Neural cell (in vitro differentiated cells): Measurements from ENCODE around the gene REPIN1. TPM values are rescaled to one million over a fixed set of nuclear protein-coding genes. Genes with fewer than 3 reads are reported as not detected.

Source experiments
- H2AFZ ChIP-seq: fragments of 200-600, 300-800 bp; sonication (generic), shearing (Covaris generic); 2 replicates; pipeline ENCODE4 v1.6.0; 2014; ENCODE audit warnings: low read depth, mild to moderate bottlenecking, antibody characterized with exemption, low read length, moderate library complexity
- H3F3A ChIP-seq: fragments of 200-600 bp; shearing (Covaris generic); 2 replicates; pipeline ENCODE4 v1.6.1; 2016; ENCODE audit warnings: mild to moderate bottlenecking, moderate library complexity, mixed read lengths, antibody characterized with exemption, low read length; ENCODE audit not compliant: insufficient read depth, poor library complexity, severe bottlenecking
- H3K27ac ChIP-seq: fragments of 200-600, 300-800 bp; sonication (generic), shearing (Covaris generic); 2 replicates; pipeline ENCODE4 v1.5.1; 2014; ENCODE audit warnings: mild to moderate bottlenecking, low read length, moderate library complexity
- H3K27me3 ChIP-seq: fragments of 300-800, 200-600 bp; sonication (generic), shearing (Covaris generic); 2 replicates; pipeline ENCODE4 v1.6.0; 2014; ENCODE audit warnings: mild to moderate bottlenecking, low read depth, low read length, moderate library complexity; ENCODE audit not compliant: insufficient read depth
- H3K36me3 ChIP-seq: fragments of 300-800, 200-600 bp; sonication (generic), shearing (Covaris generic); 2 replicates; pipeline ENCODE4 v1.5.1; 2014; ENCODE audit warnings: mild to moderate bottlenecking, antibody characterized with exemption, low read length, moderate library complexity; ENCODE audit not compliant: insufficient read depth
- H3K4me2 ChIP-seq: fragments of 300-800, 200-600 bp; sonication (generic), shearing (Covaris generic); 2 replicates; pipeline ENCODE4 v1.6.0; 2014; ENCODE audit warnings: mild to moderate bottlenecking, low read length
- H3K4me3 ChIP-seq: fragments of 300-800, 200-600 bp; sonication (generic), shearing (Covaris generic); 2 replicates; pipeline ENCODE4 v1.5.1; 2014; ENCODE audit warnings: mild to moderate bottlenecking, low read length, moderate library complexity
- H3K79me2 ChIP-seq: fragments of 200-600 bp; shearing (Covaris generic); replicated peaks from 2 replicates; pipeline ENCODE4 v1.6.0; 2014; ENCODE audit warnings: mild to moderate bottlenecking, low read length, moderate library complexity; ENCODE audit not compliant: insufficient read depth
- H3K9ac ChIP-seq: fragments of 300-800, 200-600 bp; sonication (generic), shearing (Covaris generic); 2 replicates; pipeline ENCODE4 v1.6.1; 2016; ENCODE audit warnings: mild to moderate bottlenecking, low read length, mixed read lengths
- H3K9me2 ChIP-seq: fragments of 200-600 bp; shearing (Covaris generic); 2 replicates; pipeline ENCODE4 v1.6.1; 2016; ENCODE audit warnings: mild to moderate bottlenecking, low read length, mixed read lengths; ENCODE audit not compliant: insufficient read depth
- H3K9me3 ChIP-seq: fragments of 200-600, 300-800 bp; sonication (generic), shearing (Covaris generic); 2 replicates; pipeline ENCODE4 v1.6.1; 2016; ENCODE audit warnings: mild to moderate bottlenecking, mixed run types, low read length, moderate library complexity, mixed read lengths
- H4K20me1 ChIP-seq: fragments of 200-600 bp; shearing (Covaris generic); 2 replicates; pipeline ENCODE4 v1.6.1; 2016; ENCODE audit warnings: mild to moderate bottlenecking, mixed run types; ENCODE audit not compliant: insufficient read depth
- EP300 ChIP-seq: fragments of 450-650 bp; conservative IDR thresholded peaks from 2 replicates; pipeline ENCODE4 v1.6.1; 2014; ENCODE audit warnings: antibody characterized with exemption, mild to moderate bottlenecking, moderate library complexity; ENCODE audit not compliant: poor library complexity, severe bottlenecking
- EZH2 ChIP-seq: fragments of 200-600, 300-800 bp; shearing (Covaris generic), sonication (generic); IDR thresholded peaks from 2 replicates; pipeline ENCODE4 v1.6.1; 2014; ENCODE audit warnings: antibody characterized with exemption, low read length, borderline replicate concordance, mild to moderate bottlenecking; ENCODE audit not compliant: insufficient read depth, poor library complexity, severe bottlenecking
- MXI1 ChIP-seq: fragments of 450-650 bp; conservative IDR thresholded peaks from 2 replicates; pipeline ENCODE4 v1.6.1; 2014; ENCODE audit warnings: antibody characterized with exemption, mild to moderate bottlenecking; ENCODE audit not compliant: poor library complexity, severe bottlenecking
- POLR2AphosphoS5 ChIP-seq: IDR thresholded peaks from 2 replicates; pipeline ENCODE4 v1.6.1; 2012
- RAD21 ChIP-seq: fragments of 450-650 bp; conservative IDR thresholded peaks from 2 replicates; pipeline ENCODE4 v1.6.1; 2014; ENCODE audit warnings: antibody characterized with exemption, mild to moderate bottlenecking, moderate library complexity
- REST ChIP-seq: IDR thresholded peaks from 2 replicates; pipeline ENCODE4 v1.6.1; 2012; ENCODE audit warnings: borderline replicate concordance
- SMC3 ChIP-seq: fragments of 450-650 bp; conservative IDR thresholded peaks from 2 replicates; pipeline ENCODE4 v1.6.1; 2014; ENCODE audit warnings: antibody characterized with exemption, mild to moderate bottlenecking, moderate library complexity; ENCODE audit not compliant: poor library complexity
- TAF1 ChIP-seq: IDR thresholded peaks from 2 replicates; pipeline ENCODE4 v1.6.1; 2012; ENCODE audit warnings: low read depth
- polyA plus RNA-seq: library from polyadenylated mRNA; depleted of rRNA; stranded (reverse); fragments of >200 nt; gene quantifications from 2 replicates; pipeline ENCODE4 v1.2.3, GENCODE V29; 2014
- TF ChIP-seq, protein P1 (sequence below): fragments of 450-650 bp; IDR thresholded peaks from 2 replicates; pipeline ENCODE4 v1.5.1; 2014; ENCODE audit warnings: antibody characterized with exemption, mild to moderate bottlenecking, moderate library complexity; ENCODE audit not compliant: poor library complexity, severe bottlenecking

Gene REPIN1
- polyA plus RNA-seq, 1 donor from 2014 or later: 95.5 TPM

- Histone ChIP-seq H4K20me1 (no peaks in the 10 kb centered on the region), H3K27me3 (no peaks in the 10 kb centered on the region), H3K9ac (no peak overlapping the region), H3K27ac (no peak overlapping the region), H3K4me3 (peak overlapping the region; percentile 56), H3K9me3 (no peaks in the 10 kb centered on the region), H3K4me2 (no peak overlapping the region), H3K36me3 (no peaks in the 10 kb centered on the region), H3K9me2 (no peaks in the 10 kb centered on the region), H3K79me2 (no peaks in the 10 kb centered on the region), H3F3A (no peaks in the 10 kb centered on the region), H2AFZ (no peak overlapping the region)
- no peak for TF ChIP-seq EZH2
- TF ChIP-seq EP300: no peak
- TF ChIP-seq SMC3: no peak
- no peak for TF ChIP-seq REST
- TF ChIP-seq MXI1: no peak
- no peak for TF ChIP-seq RAD21
- TF ChIP-seq, protein P1, sequence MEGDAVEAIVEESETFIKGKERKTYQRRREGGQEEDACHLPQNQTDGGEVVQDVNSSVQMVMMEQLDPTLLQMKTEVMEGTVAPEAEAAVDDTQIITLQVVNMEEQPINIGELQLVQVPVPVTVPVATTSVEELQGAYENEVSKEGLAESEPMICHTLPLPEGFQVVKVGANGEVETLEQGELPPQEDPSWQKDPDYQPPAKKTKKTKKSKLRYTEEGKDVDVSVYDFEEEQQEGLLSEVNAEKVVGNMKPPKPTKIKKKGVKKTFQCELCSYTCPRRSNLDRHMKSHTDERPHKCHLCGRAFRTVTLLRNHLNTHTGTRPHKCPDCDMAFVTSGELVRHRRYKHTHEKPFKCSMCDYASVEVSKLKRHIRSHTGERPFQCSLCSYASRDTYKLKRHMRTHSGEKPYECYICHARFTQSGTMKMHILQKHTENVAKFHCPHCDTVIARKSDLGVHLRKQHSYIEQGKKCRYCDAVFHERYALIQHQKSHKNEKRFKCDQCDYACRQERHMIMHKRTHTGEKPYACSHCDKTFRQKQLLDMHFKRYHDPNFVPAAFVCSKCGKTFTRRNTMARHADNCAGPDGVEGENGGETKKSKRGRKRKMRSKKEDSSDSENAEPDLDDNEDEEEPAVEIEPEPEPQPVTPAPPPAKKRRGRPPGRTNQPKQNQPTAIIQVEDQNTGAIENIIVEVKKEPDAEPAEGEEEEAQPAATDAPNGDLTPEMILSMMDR: no peak
- no peak for TF ChIP-seq POLR2AphosphoS5
- no peak for TF ChIP-seq TAF1
Measured at GRCh38 chr7:150322114-150322832, 46.3 kb upstream of the REPIN1 start.

DNA sequence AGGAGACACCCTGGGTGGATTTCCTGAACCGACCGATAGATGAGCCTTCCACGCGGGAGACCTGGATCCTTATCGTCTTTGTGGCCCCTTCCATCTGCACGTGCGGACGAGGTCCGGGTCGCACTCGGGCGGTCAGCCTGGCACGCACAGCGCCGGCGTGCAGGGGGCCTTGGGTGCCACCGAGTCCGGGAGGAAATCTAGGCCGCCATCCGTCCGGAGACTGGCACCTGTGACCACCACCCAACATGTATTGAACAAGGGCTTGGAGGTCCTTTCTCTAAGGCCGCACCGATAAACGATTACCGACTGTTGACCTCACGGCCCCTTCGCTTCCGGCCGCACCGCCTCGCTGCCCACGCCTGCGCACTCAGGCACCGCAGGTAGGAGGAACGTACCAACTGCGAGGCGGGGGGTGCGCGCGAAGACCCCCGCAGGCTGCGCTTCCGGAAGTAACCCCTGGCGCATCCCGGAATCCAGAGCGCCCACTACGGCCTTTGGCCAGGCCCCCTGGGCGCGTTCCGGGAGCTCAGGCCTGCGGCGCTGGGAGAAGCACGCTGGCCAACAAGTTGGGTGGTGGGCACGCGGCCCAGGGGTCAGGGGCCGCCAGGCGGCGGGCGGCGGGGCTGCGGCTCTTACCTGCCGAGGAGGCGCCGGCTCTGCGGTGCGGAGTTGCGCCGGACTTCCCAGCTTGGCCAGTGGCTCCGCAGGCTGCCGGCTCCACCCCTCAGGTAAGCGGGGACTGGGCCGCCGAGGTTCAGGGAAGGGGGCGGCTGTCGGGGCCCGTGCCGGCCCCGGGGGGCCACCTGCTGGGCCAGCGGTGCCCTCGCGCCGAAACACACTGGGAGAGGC, 45.6 kb upstream of the REPIN1 start, which contains the start of the genes ACTR3C and LRRC61:
Gene ACTR3C, minus strand, starts transcription at position 713 of the 849 bp plus-strand sequence. CDS start 28,249 bp downstream, outside the sequence.
Gene LRRC61, plus strand, starts transcription at position 523 of the 849 bp plus-strand sequence. CDS start 13,507 bp downstream, outside the sequence.
- H3K4me2 ChIP-seq: no peak within 1 kb of the TSS
- peak within 1 kb of the TSS; percentile 56 for H3K4me3 ChIP-seq
- no peaks in the 10 kb centered on the region for H3K27me3 ChIP-seq
- no peaks in the 10 kb centered on the region for H4K20me1 ChIP-seq
- no peaks in the 10 kb centered on the region for H3K9me3 ChIP-seq
- H3K9ac ChIP-seq: peak within 1 kb of the TSS; percentile 5
- H3K27ac ChIP-seq: no peak within 1 kb of the TSS
- H3F3A ChIP-seq: no peaks in the 10 kb centered on the region
- no peak for TF ChIP-seq EP300
- TF ChIP-seq MXI1: no peak
- no peak for TF ChIP-seq RAD21
- TF ChIP-seq POLR2AphosphoS5: no peak
- TF ChIP-seq SMC3: no peak
- no peaks in the 10 kb centered on the region for H3K79me2 ChIP-seq
- no peaks in the 10 kb centered on the region for H3K36me3 ChIP-seq
- H2AFZ ChIP-seq: no peak within 1 kb of the TSS
- H3K9me2 ChIP-seq: no peaks in the 10 kb centered on the region
